ENCODE data around the gene CD63.

- TF ChIP-seq POLR2A (IDR thresholded peaks at IDR 0.05) (no peak), CTCF (IDR thresholded peaks at IDR 0.05) (no peak)
These were observed 8.8 kb upstream of the CD63 start for GRCh38 chr12:55737581-55738122.

Measured in body of pancreas (tissue), 4 donors.